GM21526 (cell line): ENCODE data around the gene UTS2R.

ENCODE experiments used
- ATAC-seq: cut with Tn5 transposase; IDR thresholded peaks from one replicate; pipeline ENCODE4 v1.9.1; 2021; ENCODE audit warnings: moderate library complexity; ENCODE audit not compliant: unreplicated experiment, low FRiP score

UTS2R gene

GRCh38 chr17:82371333-82372248 lies at the start of gene UTS2R:
TSS of gene UTS2R (plus strand) at chr17:82371765. CDS start at chr17:82374325, 2,560 bp downstream.
- ATAC-seq = no peak

- ATAC-seq = no peak
Measured at GRCh38 chr17:82321947-82322466, 49.6 kb upstream of the UTS2R start.

- ATAC-seq = no peak
Measured at GRCh38 chr17:82322526-82323453, 48.8 kb upstream of the UTS2R start.

GRCh38 chr17:82323514-82324234 lies 47.9 kb upstream of the UTS2R start:
- no peak for ATAC-seq

GRCh38 chr17:82324566-82325285 lies 46.8 kb upstream of the UTS2R start:
- no peak for ATAC-seq

- ATAC-seq = no peak
Measured at GRCh38 chr17:82325286-82326180, 46.0 kb upstream of the UTS2R start.

GRCh38 chr17:82327289-82327688 lies 44.3 kb upstream of the UTS2R start:
- ATAC-seq = no peak

GRCh38 chr17:82327757-82328140 lies 43.8 kb upstream of the UTS2R start:
- ATAC-seq = no peak

GRCh38 chr17:82328141-82328993 lies 43.2 kb upstream of the UTS2R start:
- ATAC-seq = no peak

- no peak for ATAC-seq
Measured at GRCh38 chr17:82328994-82329507, 42.5 kb upstream of the UTS2R start.

GRCh38 chr17:82329683-82330321 lies 41.8 kb upstream of the UTS2R start:
- no peak for ATAC-seq

GRCh38 chr17:82330322-82331239 lies 41.0 kb upstream of the UTS2R start:
- ATAC-seq = no peak

GRCh38 chr17:82331345-82331939 lies 40.1 kb upstream of the UTS2R start:
- no peak for ATAC-seq

GRCh38 chr17:82332669-82333278 lies 38.8 kb upstream of the UTS2R start:
- ATAC-seq = no peak
